DMS79 treated with DMSO at 0.1 percent for 48 hours (cell line): ENCODE data around the gene GRAMD4.

ENCODE experiments used
- DNase-seq: peaks from one replicate; lab custom pipeline; 2025; lab: John Stamatoyannopoulos, UW

GRAMD4 gene

GRCh38 chr22:46688949-46689348 is 68.8 kb downstream of the GRAMD4 start:
- DNase-seq, result peak; percentile 22

DNA sequence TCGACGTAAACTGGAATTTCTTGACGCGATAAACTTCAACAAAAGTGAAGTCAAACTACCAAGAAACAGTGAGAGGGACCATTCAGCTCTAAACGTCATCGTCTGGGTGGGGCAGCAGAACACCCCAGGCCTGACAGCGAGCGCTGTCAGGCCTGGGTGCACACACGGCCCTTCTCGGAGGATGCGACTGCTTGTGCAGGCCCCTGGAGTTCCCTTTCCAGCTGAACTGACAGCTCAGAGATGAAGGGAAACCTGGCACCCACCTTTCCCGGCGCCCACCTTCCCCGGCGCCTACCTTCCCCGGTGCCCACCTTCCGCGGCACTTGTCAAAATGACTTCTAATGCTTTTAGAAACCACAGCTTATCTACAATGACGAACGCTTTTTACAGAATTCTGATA is 70.0 kb downstream of the GRAMD4 start:
- no peak for DNase-seq

GRCh38 chr22:46691571-46691970 is 71.4 kb downstream of the GRAMD4 start:
- DNase-seq, result no peak

- DNase-seq, result no peak
Measured at GRCh38 chr22:46693634-46694415, 73.6 kb downstream of the GRAMD4 start.

DNA sequence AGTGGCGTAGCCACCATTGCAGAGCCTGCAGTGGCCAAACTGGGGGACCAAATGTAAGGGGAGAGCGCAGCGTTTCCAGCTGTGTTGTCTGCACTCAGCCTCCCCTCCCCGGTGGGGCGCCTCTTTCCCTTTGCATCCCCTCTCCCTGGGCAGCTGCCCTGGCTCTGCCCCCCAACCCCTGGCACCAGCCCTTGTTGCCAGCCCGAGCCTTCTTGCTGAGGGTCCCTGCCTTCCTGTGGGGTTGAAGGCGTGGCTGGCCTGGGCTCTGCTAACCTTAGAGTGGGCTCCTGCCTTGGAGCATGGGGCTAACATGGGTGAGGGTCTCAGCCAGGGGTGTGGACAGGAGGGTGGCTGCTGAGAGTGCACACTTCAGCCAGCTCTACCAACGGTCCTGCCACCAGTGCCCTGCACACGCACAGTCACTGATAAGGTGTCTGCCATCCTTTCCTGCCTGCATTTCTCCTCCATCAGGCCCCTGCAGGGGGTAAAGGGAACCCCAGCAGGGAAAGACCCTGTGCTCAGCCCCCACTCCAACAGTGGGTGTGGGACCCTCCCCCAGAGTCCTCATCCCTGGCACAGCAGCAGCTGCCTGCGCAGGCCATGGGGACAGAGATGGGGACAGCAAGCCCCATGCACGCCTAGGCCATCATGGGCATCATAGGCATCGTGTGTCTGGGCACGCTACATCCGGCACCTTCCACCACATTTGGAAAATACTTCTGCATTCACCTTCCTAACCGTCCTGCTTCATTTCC is 74.4 kb downstream of the GRAMD4 start:
- no peak for DNase-seq

DNA sequence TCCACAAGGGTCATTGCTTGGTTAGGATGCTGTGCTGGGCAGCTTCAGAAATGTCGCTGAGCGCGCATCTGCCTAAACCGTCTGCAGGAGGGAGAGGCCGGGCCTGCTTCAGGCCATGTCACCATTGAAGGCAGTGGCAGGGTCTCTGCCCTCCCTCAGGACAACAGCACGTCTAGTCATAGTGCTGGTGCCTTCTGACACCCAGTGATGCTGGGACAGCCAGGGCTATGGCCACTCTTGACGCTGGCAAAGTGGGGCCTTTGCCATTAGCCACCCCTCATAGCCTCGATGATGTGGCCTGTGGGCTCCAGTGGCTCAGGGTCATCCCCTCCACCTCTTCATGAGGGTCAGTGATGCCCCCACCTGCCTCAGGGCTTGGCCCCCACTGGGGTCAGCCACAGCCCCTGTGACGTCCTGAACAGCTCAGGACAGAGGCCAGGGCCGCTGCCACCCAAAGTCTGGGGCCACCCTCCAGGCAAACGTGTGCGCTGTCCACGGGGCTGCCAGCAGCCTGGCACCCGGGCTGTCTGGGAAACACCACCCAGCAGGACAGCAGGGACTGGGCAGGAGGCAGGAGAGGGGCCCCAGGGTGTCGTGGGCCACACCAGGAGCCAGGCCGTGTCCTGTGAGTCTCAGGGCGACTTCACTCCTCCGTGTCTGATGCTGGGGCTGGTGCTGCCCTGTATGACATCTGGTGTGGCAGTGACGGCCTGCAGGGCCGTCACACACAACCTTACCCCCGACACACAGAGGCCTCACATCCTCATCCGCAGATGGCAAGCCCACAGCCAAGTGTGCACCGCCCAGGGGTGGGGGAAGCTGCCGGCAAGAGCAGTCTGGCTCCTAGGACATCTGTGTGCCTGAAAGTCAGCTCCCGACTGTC is 75.4 kb downstream of the GRAMD4 start:
- no peak for DNase-seq

- peak; percentile 64 for DNase-seq
Measured at GRCh38 chr22:46696229-46696518, 76.0 kb downstream of the GRAMD4 start.

GRCh38 chr22:46696614-46697013 is 76.4 kb downstream of the GRAMD4 start:
- no peak for DNase-seq

GRCh38 chr22:46697811-46698515 is 77.8 kb downstream of the GRAMD4 start:
- DNase-seq, result no peak

DNA sequence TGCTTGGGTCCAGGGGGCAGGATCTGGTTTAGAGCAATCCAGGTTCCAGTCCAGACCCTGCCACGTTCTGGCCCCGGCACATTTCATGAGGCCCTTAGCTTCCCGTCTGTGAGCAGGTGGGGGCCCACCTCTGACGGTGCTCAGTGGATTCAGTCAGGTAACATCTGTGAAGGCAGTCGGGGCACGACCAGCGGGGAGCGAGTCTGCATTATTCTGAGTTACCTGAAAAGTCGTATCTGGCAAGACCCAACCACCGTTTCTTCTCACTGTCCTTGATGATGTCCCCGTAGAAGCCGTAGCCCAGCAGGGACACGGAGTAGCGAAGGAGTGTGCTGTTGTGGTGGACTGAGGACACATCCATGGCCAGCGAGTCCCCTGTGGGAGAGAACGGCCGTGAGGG is 78.9 kb downstream of the GRAMD4 start:
- no peak for DNase-seq

- no peak for DNase-seq
Measured at GRCh38 chr22:46701262-46701661, 81.1 kb downstream of the GRAMD4 start.

- DNase-seq, result no peak
Measured at GRCh38 chr22:46703171-46703995, 83.2 kb downstream of the GRAMD4 start.

DNA sequence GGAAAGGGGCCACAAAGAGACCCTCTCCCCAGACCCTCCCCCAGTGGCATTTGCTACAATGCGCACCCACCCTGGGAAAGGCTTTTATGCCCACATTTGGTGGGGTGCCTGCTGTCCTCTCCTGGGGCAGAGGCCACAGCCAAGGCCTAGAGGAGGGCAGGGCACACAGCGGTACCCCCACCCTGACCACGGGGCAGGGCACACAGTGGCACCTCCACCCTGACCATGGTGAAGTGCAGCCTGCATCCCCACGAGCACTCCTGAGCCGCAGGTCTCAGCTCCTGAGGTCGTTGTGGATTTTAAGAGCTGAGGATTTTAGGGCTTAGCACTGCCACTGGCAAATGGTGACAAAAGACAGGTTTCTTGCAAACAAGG is 83.8 kb downstream of the GRAMD4 start:
- no peak for DNase-seq

- no peak for DNase-seq
Measured at GRCh38 chr22:46706060-46706459, 85.9 kb downstream of the GRAMD4 start.

DNA sequence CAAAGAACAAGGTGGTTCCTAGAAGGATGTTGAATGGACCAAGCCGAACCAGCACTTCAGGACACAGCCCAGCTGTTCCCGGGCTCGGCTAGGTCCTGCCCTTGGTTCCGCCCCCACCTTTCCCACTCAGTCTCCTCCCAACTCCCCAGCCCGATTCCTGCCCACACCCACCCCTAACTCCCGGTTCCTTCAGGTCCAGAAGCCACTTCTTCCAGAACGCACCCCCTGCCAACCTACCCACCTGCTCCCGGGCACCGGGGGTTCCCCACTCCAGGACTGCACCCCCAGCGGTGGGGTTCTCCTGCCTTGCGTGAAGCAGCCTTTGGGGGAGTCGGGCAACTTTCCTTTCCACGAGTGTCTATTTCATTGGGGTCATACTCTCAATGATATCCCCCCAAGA is 87.1 kb downstream of the GRAMD4 start:
- DNase-seq, result no peak

DNA sequence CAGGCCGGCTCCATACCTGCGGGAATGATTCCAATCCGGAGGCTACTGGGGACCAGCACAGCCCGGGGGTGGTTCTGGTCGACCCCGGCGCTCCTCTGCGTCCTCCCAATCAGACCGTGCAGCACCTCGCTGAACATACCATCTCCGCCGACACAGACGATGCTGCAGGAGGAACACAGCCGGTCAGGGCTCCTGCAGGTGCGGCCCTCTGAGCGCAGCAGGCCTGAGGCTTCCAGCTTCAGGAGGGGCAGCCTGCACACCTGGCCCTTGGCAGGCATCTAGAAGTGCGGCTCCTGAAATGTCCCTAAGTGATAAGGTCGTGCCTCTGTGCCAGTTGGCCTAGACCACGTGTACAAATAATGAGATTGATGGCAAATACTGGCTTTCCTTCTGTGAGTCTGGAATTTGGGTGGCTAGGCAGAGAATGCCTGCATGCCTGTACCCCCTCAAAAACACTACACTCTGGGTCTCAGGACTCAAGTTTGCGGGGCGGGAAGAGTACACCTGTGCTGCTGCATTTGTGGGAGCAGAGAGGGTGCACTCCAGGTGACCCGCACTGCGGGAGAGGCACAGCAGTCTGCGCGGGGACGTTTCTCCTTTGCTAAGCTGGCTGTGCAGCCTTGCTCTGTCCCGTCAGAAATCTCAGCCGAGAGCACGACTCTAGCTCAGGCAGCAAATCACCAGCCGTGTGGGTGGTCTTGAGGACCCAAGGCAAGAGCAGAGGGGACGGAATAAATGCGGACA is 87.8 kb downstream of the GRAMD4 start:
- no peak for DNase-seq

DNA sequence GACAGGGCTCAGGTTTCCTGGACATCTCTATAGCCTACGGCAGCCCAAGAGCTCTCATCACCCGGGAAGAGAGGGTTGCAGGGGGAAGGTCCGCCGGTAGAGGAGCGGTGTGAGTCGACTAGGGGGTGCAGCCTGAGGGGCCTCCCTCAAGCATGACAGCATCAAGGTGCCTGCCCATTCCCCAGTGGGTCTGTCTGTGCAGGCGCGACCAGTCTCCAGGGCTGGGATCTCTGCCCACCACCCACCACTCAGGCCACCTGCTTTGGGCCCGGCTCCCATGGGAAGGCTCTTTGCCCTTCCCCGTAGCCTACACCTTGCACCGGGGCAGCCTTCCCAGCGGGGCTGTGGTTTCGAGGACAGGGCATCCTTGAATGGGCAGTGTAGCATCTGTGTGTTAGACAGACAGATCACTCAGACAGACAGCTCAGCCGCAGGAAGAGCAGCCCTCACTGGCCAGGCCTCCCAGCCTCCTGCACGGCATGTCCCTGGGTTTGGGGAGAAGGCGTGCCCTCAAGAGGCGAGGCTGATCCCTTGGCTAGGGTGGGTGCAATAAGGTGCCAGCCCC is 88.7 kb downstream of the GRAMD4 start:
- DNase-seq, result no peak

DNA sequence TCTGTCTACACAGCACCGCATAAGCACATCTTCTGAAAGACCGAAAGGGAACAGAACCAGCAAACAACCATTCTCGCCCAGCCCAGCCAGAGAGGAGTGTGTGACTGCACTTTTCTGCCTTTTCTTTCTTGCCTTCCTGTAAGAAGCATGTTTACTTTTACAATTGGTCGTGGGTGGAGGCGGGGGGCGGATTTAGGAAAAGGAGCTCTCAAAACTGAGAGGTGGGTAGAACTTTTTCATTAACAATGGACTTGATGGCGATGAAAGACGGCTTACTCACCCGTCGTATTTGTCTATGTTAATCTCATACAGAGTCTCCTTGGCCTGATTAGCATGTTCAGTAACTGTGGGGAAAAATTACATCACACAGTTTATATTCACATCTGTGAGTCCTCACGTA is 90.6 kb downstream of the GRAMD4 start:
- no peak for DNase-seq

- DNase-seq, result no peak
Measured at GRCh38 chr22:46712288-46712687, 92.1 kb downstream of the GRAMD4 start.

DNA sequence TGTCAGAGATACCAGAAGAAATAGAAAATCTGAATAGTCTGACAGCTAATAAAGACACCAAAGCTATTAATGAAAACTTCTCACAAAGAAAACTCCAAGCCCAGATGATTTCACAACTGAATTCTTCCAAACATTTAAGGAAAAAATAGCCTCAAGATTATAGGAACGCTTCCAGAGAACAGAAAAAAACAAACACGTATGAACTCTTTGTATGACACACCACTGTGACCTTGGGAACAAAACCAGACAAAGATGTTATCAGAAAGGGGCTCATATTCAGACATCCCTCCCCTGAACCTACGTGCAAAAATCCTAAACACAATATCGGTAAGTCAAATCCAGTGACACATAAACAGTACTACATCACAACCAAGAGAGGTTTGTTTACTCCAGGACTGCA is 94.4 kb downstream of the GRAMD4 start:
- no peak for DNase-seq
